Subcutaneous abdominal adipose tissue (tissue), 5 donors: ENCODE measurements around the gene C1QTNF8.

Source experiments
- H3K27ac ChIP-seq: one replicate; pipeline ENCODE4 v1.7.0; 2013; ENCODE audit warnings: low read depth, mild to moderate bottlenecking, inconsistent platforms, low read length, moderate library complexity
- H3K27me3 ChIP-seq, 5 donors: one replicate each; pipeline ENCODE4 v1.7.0; 2013; ENCODE audit warnings: low read length in 5 of 5, inconsistent platforms in 1 of 5; ENCODE audit not compliant: control insufficient read depth in 5 of 5, insufficient read depth in 4 of 5
- H3K36me3 ChIP-seq, 5 donors: one replicate each; pipeline ENCODE4 v1.7.0; 2013; ENCODE audit warnings: low read length in 5 of 5; ENCODE audit not compliant: control insufficient read depth in 5 of 5, insufficient read depth in 5 of 5
- H3K4me1 ChIP-seq, 5 donors: one replicate each; pipeline ENCODE4 v1.7.0; 2013; ENCODE audit warnings: low read length in 5 of 5, mild to moderate bottlenecking in 3 of 5, moderate library complexity in 1 of 5; ENCODE audit not compliant: control insufficient read depth in 5 of 5, insufficient read depth in 5 of 5
- H3K4me3 ChIP-seq, 5 donors: one replicate each; pipeline ENCODE4 v1.7.0; 2013; ENCODE audit warnings: low read length in 5 of 5, low read depth in 1 of 5
- H3K9ac ChIP-seq, 5 donors: one replicate each; pipeline ENCODE4 v1.7.0; 2013; ENCODE audit warnings: low read length in 5 of 5, mild to moderate bottlenecking in 4 of 5, moderate library complexity in 3 of 5
- H3K9me3 ChIP-seq, 5 donors: one replicate each; pipeline ENCODE4 v1.7.0; 2013; ENCODE audit warnings: low read length in 5 of 5; ENCODE audit not compliant: control insufficient read depth in 5 of 5
- donor health status: healthy.
- donor health status: healthy.
- donor health status: healthy.
- donor health status: healthy.
- donor health status: healthy.

C1QTNF8 gene

DNA sequence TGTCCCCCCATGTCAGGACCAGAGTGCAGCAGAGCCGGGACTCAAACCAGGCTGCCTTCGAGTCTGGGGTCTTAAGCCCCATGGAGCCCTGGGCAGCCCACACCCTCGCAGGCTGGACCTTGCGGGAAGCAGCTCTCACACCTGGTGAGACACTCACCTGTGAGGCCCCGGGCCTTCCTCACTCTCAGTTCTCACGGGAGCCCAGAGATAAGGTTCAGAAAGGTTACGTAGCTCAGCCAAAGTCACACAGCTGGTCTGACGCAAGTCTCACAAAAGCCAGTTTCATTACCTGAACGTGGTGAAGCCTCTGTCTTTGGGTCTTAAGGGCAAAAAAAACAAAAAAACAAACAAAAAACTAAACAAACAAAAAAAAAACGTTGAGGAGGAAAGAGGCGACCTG is 56.3 kb downstream of the C1QTNF8 start:
- no peak overlapping the region for H3K4me3 ChIP-seq

GRCh38 chr16:1038932-1039331 is 57.1 kb downstream of the C1QTNF8 start:
- H3K36me3 ChIP-seq, result no peaks in the 10 kb centered on the region
- H3K4me1 ChIP-seq, result no peaks in the 10 kb centered on the region
- H3K4me3 ChIP-seq, result no peak overlapping the region
- no peak overlapping the region for H3K9ac ChIP-seq
- H3K27me3 ChIP-seq, result peaks cover 26 to 58% (median 55%) of the 10 kb centered on the region in 5 donors
- H3K9me3 ChIP-seq, result peaks cover 2 to 13% (median 6%) of the 10 kb centered on the region in 5 donors
- no peak overlapping the region for H3K27ac ChIP-seq

More for the DNA sequence above, 56.3 kb downstream of the C1QTNF8 start:
- Histone ChIP-seq H3K27me3 (peaks cover 32 to 61% (median 57%) of the 10 kb centered on the region in 5 donors), H3K9me3 (peaks cover 2 to 10% (median 6%) of the 10 kb centered on the region in 5 donors), H3K27ac (no peak overlapping the region), H3K4me1 (peaks cover 0 to 1% (median 0%) of the 10 kb centered on the region in 5 donors), H3K9ac (no peak overlapping the region), H3K36me3 (no peaks in the 10 kb centered on the region)
